ENCODE data around the gene MARVELD3.
"Not testable (repeated sequence)": the region's sequence is repeated elsewhere in the genome, so short reads cannot be mapped to it uniquely, and the experiment has no call there.

The MARVELD3 gene

GRCh38 chr16:71672803-71673581, 47.0 kb downstream of the MARVELD3 start:
- DNase-seq: no peak

- no peak for DNase-seq
Measured at GRCh38 chr16:71673582-71673973, 47.6 kb downstream of the MARVELD3 start.

GRCh38 chr16:71674229-71674628, 48.2 kb downstream of the MARVELD3 start:
- DNase-seq: no peak

- no peak for DNase-seq
Measured at GRCh38 chr16:71675380-71675779, 49.4 kb downstream of the MARVELD3 start.

GRCh38 chr16:71676236-71676635, 50.3 kb downstream of the MARVELD3 start:
- no peak for DNase-seq

- DNase-seq: no peak
Measured at GRCh38 chr16:71681360-71681759, 55.4 kb downstream of the MARVELD3 start.

- not testable (repeated sequence) for DNase-seq
Measured at GRCh38 chr16:71684280-71684679, 58.3 kb downstream of the MARVELD3 start.
